ENCODE measurements around the gene PC.

GRCh38 chr11:66860449-66860831, 97.7 kb downstream of the PC start:
- TF ChIP-seq POLR2A (IDR thresholded peaks at IDR 0.05), result no peak
- no peak for TF ChIP-seq EP300 (IDR thresholded peaks at IDR 0.05)
- TF ChIP-seq CTCF (IDR thresholded peaks at IDR 0.05), result no peak
